T-helper 2 cell (primary cell): ENCODE measurements around the gene BABAM1.
A peak's percentile ranks its signal among the peaks of the same experiment; 100 is the strongest.

ENCODE experiments used
- DNase-seq, 5 experiments: peaks; one replicate each; pipeline versions ENCODE4 v3.0.0 to v3.0.0-alpha.2; 2012 to 2022

Gene BABAM1

GRCh38 chr19:17324357-17325114 lies 57.3 kb downstream of the BABAM1 start:
- no peak for DNase-seq

- no peak for DNase-seq
These were observed 57.9 kb downstream of the BABAM1 start for GRCh38 chr19:17325133-17325532.

GRCh38 chr19:17325881-17326594 lies 58.8 kb downstream of the BABAM1 start:
- no peak for DNase-seq

- DNase-seq = no peak
These were observed 59.3 kb downstream of the BABAM1 start for GRCh38 chr19:17326595-17326966.

- no peak for DNase-seq
These were observed 59.9 kb downstream of the BABAM1 start for GRCh38 chr19:17327068-17327653.

GRCh38 chr19:17327654-17328516 lies 60.6 kb downstream of the BABAM1 start:
- peak; percentile 36 to 64 (median 43) for DNase-seq
